ENCODE data around the gene KCTD14. TPM values are rescaled to one million over a fixed set of nuclear protein-coding genes. Genes with fewer than 3 reads are reported as not detected.

The KCTD14 gene
- total RNA-seq, 1 experiment from 2014 or later: 12.5 TPM

GRCh38 chr11:78021611-78022010 lies 1.5 kb downstream of the KCTD14 start:
- no peak for DNase-seq
- no peak overlapping the region for H3K4ac ChIP-seq (ENCODE audit: low read depth, low read length)
- H2AK5ac ChIP-seq (ENCODE audit: insufficient read length, low read length): no peak overlapping the region
- no peak overlapping the region for H2AFZ ChIP-seq (ENCODE audit: low read length)
- H3K23me2 ChIP-seq (ENCODE audit: insufficient read length, low read depth, low read length, poor library complexity, severe bottlenecking): peaks cover 10% of the 10 kb centered on the region
- no peak overlapping the region for H3K9ac ChIP-seq (ENCODE audit: extremely low read depth, insufficient read length, low read length)
- H2BK12ac ChIP-seq (ENCODE audit: insufficient read length, low read depth, low read length): no peak overlapping the region
- H3K4me1 ChIP-seq (ENCODE audit: insufficient read depth, low read length): peaks cover 3% of the 10 kb centered on the region; the same call in 1 of the 2 replicates
- H3K14ac ChIP-seq (ENCODE audit: insufficient read depth, low read length): no peak overlapping the region
- no peaks in the 10 kb centered on the region for H3K79me2 ChIP-seq (ENCODE audit: insufficient read depth, low read length)
- H4K5ac ChIP-seq (ENCODE audit: insufficient read length, low read depth, low read length): no peak overlapping the region
- no peaks in the 10 kb centered on the region for H3K9me3 Mint-ChIP-seq
- no peaks in the 10 kb centered on the region for H3K27me3 Mint-ChIP-seq (ENCODE audit: low read depth)
- H4K91ac ChIP-seq (ENCODE audit: insufficient read length, low read depth, low read length): no peak overlapping the region
- H3T11ph ChIP-seq (ENCODE audit: low read length): no peak overlapping the region
- no peaks in the 10 kb centered on the region for H3K27me3 ChIP-seq (ENCODE audit: insufficient read depth, low read length)
- H3K79me1 ChIP-seq (ENCODE audit: insufficient read depth, low read depth, low read length, poor library complexity, severe bottlenecking): no peaks in the 10 kb centered on the region
- H4K8ac ChIP-seq (replicated peaks; ENCODE audit: insufficient read length, low read depth, low read length): no peak overlapping the region
- H2BK15ac ChIP-seq (ENCODE audit: low read depth, low read length): no peak overlapping the region
- no peak overlapping the region for H3K27ac ChIP-seq (ENCODE audit: insufficient read length, low read depth, low read length)
- peaks cover 2 to 7% (median 4%) of the 10 kb centered on the region in 3 experiments; a peak in 5 of 7 replicates for H3K36me3 Mint-ChIP-seq (ENCODE audit: insufficient read depth in 1 of 3, low read depth in 3 of 3)
- no peak overlapping the region for H2BK20ac ChIP-seq (ENCODE audit: low read depth, low read length, poor library complexity, severe bottlenecking)
- peak overlapping the region in 1 of 3 experiments; percentile 18; a peak in 2 of 7 replicates for H3K27ac Mint-ChIP-seq
- no peak overlapping the region for H3K56ac ChIP-seq (ENCODE audit: insufficient read length, low read depth, low read length)
- H3K23ac ChIP-seq (ENCODE audit: insufficient read length, low read depth, low read length): no peak overlapping the region
- TF ChIP-seq, protein P1, sequence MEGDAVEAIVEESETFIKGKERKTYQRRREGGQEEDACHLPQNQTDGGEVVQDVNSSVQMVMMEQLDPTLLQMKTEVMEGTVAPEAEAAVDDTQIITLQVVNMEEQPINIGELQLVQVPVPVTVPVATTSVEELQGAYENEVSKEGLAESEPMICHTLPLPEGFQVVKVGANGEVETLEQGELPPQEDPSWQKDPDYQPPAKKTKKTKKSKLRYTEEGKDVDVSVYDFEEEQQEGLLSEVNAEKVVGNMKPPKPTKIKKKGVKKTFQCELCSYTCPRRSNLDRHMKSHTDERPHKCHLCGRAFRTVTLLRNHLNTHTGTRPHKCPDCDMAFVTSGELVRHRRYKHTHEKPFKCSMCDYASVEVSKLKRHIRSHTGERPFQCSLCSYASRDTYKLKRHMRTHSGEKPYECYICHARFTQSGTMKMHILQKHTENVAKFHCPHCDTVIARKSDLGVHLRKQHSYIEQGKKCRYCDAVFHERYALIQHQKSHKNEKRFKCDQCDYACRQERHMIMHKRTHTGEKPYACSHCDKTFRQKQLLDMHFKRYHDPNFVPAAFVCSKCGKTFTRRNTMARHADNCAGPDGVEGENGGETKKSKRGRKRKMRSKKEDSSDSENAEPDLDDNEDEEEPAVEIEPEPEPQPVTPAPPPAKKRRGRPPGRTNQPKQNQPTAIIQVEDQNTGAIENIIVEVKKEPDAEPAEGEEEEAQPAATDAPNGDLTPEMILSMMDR (conservative IDR thresholded peaks at IDR 0.05): no peak
- no CpG with 5 or more reads among the region's 6 CpGs for WGBS (ENCODE audit: extremely low coverage, insufficient read length, low lambda C conversion rate)
- peak overlapping the region in 1 of 2 experiments; percentile 87; a peak in 1 of 5 replicates for H3K4me3 Mint-ChIP-seq
- no peak overlapping the region for H2BK5ac ChIP-seq (ENCODE audit: insufficient read length, low read length)
- H3K9me3 ChIP-seq (ENCODE audit: control insufficient read depth, low read depth, low read length): no peaks in the 10 kb centered on the region
- no peak overlapping the region for H2BK120ac ChIP-seq (ENCODE audit: low read depth, low read length, poor library complexity, severe bottlenecking)
- H3K4me2 ChIP-seq (ENCODE audit: insufficient read depth, insufficient read length, low read length): no peak overlapping the region
- H3K4me1 Mint-ChIP-seq: peaks cover 24 to 27% of the 10 kb centered on the region in 2 experiments
- no peak overlapping the region for H3K18ac ChIP-seq (ENCODE audit: insufficient read length, low read depth, low read length)
- no peaks in the 10 kb centered on the region for H4K20me1 ChIP-seq (ENCODE audit: control insufficient read depth, insufficient read depth, insufficient read length)
